ENCODE results near the gene TACC3.

TACC3 gene

DNA sequence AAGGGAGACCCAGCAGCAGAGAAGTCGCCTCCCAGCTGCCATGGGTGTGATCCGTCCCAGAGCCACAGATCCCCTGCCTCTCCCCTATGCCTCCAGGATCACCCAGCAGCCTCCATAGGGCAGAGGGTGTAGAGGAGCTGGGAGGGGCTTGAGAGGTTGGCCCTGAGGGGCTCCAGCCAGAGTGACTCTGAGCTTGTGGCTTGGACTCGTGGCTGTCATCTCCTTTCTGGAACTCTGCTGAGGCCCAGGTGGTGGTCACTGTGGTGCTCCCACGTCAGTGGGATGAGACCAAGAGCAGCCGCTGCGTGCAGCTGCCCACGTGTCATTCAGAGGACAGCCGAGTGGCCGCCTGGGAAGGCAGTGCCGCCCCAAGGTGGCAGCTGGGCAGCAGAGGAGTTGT lies 4.2 kb downstream of the TACC3 start:
- no peak for DNase-seq

DNA sequence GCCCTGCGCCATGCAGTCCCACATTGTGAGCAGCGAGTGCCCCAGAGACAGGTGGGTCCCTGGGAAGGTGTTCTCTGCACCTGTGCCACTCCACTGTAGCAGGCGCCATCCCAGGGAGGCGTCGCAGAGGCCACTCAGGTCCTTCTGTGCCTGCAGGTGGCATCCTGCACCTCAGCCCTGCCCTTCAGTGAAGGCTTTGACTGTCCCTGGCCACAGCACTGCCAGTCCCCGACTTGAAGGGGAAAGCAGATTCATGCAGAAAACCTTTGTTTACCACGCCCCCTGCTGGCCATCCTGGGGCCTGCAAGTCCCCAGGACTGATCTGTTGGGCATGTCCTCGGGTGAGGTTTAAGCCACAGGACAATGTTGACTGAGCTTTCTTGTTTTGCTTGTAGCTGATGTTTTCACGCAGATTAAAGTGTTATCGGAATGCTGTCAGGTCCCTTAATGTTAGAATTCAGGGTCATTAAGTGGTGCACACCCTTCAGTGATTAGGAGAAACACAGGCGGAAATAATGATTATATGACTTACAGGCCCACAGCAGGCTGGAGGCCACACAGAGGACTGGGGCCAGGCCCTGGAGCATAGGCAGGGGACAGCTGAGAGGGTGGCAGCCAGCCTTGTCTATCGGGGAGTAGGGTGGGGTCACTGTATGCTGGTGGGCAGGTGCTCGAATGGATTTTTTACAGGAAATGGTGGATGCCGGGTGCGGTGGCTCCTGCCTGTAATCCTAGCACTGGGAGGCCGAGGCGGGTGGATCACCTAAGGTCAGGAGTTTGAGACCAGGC lies 5.0 kb downstream of the TACC3 start:
- DNase-seq: peak; percentile 72 to 98

DNA sequence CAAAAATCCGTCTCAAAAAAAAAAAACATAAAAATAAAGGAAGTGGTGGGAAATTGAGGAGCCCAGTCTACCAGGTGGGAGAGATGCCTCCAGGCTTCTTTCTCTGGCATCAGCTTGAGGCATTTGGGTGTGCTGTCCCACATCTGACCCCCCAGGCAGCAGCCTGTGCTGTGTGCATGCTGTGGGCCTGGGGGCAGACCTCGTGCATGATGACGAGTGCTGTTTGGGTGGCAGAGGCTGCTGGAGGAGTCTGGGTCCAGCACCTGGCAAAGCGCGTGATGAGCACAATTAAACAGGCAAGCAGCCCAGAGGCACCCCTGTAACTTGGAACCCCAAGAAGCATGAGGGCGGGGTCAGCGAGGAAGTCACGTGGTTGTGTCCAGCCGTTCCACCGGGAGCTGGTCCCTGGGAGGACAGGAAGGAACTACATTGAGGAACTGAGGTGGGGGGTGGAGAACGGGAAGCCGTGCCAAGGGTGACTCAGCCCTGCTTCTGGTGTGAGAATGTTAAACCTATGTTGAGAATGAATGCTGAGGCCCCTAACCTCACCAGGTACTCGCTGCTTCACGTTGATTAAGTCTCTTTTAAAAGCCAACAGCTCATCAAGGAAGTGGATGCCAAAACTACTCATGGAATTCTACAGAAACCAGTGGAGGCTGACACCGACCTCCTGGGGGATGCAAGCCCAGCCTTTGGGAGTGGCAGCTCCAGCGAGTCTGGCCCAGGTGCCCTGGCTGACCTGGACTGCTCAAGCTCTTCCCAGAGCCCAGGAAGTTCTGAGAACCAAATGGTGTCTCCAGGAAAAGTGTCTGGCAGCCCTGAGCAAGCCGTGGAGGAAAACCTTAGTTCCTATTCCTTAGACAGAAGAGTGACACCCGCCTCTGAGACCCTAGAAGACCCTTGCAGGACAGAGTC lies 6.1 kb downstream of the TACC3 start:
- peak; percentile 77 to 79 for DNase-seq

DNA sequence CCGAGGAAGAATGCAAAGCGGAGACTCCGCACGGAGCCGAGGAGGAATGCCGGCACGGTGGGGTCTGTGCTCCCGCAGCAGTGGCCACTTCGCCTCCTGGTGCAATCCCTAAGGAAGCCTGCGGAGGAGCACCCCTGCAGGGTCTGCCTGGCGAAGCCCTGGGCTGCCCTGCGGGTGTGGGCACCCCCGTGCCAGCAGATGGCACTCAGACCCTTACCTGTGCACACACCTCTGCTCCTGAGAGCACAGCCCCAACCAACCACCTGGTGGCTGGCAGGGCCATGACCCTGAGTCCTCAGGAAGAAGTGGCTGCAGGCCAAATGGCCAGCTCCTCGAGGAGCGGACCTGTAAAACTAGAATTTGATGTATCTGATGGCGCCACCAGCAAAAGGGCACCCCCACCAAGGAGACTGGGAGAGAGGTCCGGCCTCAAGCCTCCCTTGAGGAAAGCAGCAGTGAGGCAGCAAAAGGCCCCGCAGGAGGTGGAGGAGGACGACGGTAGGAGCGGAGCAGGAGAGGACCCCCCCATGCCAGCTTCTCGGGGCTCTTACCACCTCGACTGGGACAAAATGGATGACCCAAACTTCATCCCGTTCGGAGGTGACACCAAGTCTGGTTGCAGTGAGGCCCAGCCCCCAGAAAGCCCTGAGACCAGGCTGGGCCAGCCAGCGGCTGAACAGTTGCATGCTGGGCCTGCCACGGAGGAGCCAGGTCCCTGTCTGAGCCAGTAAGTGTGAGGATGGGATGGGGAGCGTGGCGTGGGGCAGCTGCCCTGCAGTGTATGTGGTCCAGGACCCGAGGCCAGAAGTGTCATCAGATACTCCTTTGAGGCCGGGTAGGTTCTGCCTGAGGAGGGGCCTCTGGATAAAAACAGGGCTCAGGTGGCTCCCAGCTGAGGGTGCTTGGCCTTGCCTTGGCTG lies 7.0 kb downstream of the TACC3 start:
- no peak for DNase-seq

DNA sequence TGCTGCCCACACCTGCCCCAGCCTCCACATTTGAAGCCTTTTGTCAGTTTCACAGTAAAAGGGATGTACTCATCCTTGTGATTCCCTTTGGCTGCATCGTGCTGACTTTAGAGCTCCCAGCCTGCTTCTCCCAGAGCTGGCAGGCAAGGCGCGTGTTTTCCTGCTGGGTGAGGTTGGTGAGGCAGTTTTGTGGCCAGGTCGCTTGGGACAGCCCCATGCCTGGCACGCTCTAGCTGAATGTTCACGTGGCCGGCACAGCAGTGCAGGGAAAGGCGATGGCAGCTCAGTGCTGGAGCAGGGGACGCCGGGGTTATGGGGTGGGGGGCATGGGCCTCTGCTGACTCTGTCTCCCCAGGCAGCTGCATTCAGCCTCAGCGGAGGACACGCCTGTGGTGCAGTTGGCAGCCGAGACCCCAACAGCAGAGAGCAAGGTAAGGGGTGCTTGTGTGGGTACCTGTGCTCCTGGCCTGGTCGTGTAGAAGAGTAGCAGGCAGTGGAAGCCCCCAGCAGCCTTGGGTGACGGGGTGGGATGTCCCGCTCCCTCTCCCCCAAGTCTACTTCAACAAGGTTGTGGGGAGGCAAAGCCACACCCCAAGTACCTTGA lies 9.3 kb downstream of the TACC3 start:
- DNase-seq: no peak

DNA sequence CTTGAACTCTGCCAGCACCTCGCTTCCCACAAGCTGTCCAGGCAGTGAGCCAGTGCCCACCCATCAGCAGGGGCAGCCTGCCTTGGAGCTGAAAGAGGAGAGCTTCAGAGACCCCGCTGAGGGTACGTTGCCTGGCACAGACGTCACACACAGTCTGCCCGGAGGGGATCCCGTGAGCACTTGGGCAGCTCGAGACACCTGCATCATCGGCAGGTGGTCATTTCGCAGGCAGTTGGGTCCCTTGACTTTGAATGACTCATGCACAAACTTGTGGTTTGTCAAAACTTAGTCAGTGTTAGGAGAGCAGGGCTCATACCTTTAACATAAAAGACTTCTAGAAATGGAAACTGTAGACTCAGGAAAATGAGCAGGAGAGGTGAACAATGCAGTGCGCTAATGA lies 9.9 kb downstream of the TACC3 start:
- no peak for DNase-seq

DNA sequence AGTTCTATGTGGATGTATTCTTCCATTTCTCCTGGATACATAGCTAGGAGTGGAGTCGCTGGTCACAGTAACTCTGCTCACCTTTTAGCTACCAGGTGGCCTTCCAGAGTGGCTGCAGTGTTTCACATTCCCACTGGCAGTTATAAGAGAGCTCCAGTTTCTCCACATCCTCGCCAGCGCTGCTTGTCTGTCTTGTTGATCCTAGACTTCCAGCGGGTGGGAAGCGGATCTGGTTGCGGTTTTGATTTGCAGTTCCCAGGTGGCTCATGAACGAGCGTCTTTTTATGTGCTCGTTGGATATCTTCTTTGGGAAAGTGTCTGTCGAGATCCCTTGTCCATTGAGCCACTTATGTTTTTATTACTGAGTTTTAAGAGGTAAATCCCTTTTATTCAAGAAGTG lies 11.6 kb downstream of the TACC3 start:
- DNase-seq: no peak

DNA sequence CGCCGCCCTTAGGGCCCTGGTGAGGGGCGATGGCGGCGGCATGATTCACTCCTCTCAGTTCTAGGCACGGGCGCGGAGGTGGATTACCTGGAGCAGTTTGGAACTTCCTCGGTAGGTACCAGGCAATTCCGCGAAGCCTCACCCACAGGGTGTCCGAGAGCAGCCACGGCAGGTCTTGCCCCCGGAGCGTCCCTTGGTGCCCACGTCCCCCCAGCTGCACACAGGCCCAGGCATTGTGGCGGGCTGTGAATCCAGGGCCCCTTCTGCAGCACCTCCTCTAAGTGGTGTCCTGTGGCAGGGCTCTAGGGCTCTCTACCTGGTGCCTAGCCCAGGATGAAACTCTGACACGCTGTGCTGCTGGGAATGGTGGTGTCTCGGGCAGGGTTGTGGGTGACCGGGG lies 13.9 kb downstream of the TACC3 start:
- DNase-seq: no peak

DNA sequence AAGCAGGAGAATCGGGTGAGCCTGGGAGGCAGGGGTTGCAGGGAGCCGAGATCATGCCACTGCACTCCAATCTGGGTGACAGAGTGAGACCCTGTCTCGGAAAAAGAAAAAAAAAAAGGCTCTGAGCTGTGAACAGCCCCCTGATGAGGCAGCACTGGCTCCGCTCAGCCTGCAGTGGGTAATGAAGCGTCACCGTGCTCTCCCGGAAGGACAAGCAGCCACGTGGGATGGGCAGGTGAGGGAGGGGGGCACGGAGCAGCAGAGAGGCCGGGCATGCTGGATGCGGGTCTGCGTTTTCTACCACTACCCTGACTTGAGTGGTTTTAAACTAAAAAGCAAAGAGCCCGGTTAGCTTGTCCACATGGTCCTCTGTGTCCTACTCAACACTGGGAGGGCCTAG lies 15.5 kb downstream of the TACC3 start:
- no peak for DNase-seq

DNA sequence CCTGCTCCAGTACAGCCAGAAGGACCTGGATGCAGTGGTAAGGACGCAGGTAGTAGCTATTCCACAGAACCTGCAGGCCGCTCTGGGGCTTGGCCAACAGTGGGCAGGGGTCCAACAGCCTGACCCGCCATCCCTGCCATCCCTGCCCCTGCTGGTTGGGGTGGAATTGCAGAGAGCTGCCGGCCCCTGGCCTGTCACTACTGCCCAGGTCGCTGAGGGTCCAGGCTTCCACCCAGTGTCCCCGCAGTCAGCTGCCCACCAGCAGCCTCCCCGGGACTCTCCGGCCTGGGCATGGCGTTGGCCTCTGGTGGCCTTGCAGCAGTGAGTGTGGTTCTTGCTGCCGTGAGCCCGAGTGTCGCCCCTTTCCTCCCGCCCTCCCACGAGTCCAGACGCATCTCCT lies 16.3 kb downstream of the TACC3 start:
- DNase-seq: no peak

DNA sequence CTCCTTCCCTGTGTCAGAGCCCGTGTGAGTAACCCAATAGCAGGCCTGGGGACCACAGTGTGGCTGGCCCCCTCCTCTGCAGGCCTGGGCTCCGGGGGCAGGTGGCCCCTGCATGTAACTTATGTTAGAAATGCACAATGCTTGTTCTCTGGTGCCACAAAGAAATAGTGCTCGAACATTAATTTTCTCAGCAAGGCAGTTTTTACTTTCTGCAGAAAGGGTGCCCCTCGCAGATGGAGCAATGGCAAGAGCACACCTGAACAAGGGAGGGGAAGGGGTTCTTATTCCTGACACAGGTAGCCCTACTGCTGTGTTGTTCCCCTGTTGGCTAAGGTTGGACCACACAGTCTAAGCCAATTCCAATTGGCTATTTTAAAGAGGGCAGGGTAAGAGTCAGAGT lies 17.1 kb downstream of the TACC3 start:
- no peak for DNase-seq

DNA sequence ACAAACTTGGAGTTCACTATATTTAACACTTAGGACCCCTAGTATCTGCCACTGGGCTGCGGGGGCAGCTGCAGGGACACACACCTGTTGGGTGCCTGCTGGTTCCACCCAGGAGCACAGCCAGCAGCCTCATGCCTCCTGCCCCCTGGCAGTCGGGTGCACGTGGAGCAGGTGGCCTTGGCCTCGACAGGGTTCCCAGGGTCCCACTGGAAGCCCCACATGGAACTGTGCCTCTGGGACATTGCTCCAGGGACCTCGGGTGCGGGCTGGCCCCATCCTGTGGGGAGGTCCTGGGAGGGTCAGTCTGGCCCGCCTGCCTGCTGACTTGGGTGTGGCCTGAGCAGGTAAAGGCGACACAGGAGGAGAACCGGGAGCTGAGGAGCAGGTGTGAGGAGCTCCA lies 18.0 kb downstream of the TACC3 start:
- no peak for DNase-seq

DNA sequence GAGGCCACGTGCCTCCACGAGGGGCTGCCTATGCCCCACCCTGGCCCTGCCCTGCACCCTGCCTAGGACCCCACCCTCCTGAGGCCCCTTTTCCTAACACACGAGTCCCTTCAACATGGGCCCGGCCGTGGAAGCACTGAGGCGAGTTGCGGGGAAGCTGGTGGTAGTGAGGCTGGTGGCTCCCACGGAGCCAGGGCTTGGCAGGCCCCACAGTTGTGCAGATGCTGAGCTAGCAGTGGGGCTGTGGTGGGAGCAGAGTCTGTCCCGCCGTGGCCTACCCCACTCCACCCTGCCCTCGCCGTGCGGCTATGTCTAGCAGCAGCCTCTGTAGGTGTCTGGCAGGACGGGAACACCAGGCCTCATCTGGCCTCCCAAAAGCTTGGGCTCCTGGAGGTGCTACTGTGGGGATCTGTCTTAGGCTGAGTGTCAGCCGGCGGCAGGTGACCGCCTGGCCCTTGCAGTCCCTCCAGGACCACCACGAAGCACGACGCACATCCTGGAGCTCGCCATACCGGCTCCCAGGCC lies 18.8 kb downstream of the TACC3 start:
- no peak for DNase-seq

DNA sequence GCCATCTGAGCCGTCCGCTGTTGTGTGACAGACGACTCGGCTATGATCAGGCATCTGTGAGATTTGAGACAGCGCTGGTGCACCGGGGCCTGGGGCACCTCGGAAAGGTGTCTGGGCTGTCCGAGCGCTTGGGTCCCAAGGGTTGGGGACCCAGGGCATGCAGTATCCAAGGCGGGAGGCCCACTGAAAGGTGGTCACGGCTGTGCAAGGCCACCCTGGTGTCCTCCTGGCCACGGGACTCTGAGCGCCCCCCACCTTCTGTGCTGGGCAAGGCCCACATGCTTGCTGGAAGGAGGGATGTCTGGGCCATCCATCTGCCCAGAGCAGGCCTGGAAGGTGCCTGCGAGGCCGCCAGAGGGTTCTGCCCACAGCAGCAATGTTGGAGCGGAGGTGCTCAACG lies 19.9 kb downstream of the TACC3 start:
- no peak for DNase-seq

DNA sequence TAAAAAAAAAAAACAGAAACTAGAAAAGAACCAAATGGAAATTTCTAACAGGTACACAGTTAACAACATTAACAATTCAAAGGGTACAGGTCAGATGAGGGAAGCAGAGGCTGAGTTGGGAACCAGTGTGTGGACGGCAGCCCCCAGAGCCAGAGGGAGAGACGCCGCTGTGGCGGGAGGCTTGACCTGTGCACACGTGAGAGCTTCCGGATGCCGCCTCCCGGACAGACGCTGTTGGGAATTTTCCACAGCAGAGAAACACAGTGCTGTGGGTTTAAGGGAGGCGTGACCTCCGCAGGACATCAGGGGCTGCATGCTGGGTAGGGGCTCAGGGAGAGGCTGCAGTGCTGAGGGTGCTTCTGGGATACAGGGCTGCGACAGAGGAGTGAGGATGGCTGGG lies 22.2 kb downstream of the TACC3 start:
- DNase-seq: no peak

DNA sequence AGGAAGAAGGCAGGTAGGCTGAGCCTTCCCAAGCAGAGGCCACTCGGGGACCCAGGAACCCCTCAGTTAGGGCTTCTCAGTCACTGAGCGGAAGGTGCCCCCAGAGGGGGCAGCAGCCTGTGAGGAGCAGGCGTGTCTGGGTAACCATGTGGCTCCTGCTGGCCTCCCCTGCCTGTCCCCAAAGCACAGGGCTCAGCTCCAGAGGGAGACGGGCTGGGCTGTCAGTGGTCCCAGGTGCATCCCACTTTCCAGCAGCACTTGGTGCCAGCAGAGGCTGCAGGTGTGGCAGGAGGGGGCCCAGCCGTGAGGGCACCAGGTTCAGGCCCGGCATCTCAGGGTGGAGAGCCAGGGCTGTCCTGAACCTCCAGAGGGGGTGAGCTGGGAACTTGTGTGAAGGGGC lies 22.7 kb downstream of the TACC3 start:
- no peak for DNase-seq

DNA sequence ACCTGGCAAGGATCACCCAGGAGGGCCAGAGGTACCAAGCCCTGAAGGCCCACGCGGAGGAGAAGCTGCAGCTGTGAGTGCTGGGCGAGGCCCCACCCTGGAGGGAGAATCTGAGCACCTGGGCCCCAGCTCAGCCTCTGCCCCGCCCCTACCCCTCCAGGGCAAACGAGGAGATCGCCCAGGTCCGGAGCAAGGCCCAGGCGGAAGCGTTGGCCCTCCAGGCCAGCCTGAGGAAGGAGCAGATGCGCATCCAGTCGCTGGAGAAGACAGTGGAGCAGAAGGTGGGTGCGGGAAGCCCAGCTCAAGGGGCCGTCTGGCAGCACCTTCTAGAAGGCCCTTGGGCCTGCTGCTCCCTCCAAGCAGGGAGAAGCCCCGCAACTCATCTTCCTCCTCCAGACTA lies 23.2 kb downstream of the TACC3 start:
- DNase-seq: no peak

DNA sequence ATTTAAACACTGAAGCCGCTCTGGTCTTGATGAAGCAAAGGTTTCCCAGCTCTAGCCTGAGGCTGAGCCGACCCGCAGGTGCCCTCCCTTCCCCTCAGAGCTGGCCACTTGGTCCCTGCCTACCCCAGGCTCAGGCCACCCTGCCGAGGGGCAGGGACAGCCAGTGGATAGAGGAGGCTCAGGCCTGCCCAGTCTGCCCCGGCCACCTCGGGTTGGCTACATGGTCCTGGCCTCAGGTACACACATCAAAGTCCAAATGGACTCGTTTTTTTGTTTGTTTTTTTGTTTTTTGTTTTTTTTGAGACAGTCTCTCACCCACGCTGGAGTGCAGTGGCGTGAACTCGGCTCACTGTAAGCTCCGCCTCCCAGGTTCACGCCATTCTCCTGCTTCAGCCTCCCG lies 23.8 kb downstream of the TACC3 start:
- DNase-seq: no peak

DNA sequence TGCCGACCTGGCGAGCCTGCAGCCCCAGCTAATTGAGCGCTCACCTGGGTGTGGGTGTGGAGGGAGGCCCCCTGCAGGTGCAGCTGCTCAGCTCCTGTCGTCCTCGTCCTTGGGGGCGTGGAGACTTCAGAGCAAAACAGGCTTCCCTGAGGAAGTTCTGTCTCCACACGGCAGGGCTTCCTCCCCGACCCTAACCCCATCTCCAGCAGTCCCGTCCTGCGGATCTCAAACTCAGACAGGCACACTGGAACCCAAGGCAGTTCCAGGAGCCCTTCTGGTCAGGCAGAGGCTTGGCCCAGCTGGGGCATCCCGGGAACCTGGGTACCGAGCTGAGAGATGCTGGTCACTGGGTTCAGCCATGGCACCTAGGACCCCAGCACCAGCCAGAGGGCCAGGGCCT lies 24.4 kb downstream of the TACC3 start:
- no peak for DNase-seq

DNA sequence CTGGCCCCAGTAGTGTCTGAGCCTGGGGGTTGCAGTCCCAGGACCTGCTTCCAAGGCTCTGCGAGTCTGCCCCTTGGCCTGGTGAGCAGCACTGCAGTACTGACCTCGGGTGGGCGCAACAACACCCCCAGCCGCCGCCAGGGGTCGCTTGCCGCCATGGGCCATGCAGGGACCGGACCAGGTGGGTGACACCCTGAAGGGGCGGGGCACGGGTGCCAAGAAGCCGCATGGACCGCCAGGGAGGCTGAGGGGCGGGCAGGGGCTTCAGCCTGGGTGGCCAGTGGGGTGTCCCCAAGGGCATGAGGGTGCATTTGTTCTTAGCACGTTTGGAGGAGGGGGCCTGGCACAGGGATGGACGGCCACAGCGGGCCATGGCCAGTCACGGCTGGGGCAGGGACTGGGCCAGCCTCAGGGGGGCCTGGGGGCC lies 25.0 kb downstream of the TACC3 start:
- DNase-seq: peak; percentile 39 to 79

DNA sequence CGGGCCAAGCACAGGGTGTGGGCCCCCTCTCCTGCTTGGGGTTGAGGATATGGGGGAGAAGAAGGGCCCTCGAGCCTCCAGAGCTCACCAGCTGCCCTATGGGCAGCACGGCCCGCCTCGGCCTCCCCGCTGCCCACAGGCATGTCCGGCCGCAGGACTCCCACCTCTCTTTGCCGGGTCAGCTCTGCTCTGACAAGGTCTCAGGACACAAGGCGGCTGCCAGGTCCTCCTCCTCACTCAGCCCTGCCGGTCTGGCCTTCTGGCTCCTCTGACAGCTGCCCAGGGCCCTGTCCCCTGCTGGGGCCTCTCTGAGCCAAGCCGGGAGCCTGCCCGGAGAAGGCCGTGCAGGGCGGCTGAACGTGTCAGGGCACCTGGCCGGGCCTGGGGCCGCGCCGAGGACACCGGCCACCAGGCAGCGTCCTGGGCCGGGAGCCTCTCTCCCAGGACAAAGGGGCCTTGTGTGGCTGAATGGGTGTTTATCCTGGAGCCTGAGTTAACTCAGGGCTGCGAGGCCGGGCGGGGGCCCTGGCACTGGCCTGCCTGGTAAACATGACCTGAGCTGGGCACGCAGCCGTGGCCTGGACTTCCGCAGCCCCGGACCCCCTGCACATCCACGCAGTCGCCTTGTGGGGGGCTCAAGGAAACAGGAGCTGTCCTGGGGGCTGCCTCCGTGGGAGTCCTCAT lies 25.7 kb downstream of the TACC3 start:
- DNase-seq: no peak

DNA sequence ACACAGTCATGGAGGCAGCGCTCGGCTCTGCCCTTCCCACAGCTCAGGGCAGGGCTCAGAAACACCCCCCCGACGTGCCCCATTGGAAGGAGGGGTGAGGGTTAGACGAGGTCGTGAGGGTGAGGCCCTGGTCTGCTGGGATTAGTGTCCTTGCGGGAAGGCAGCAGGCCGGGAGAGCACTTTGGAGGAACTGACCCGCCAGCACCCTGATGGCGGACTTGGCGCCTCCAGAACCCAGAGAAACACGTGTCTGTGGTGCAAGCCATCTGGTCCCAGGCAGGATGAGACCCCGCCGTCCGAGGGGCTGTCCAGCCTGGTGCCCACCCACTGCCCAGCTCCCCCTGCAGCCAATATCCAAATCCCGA lies 26.3 kb downstream of the TACC3 start:
- no peak for DNase-seq
